OCI-LY3 (cell line): ENCODE data around the gene DOCK10.

Experiments
- H2AFZ ChIP-seq: fragments of 200-600, 300-600 bp; shearing (Covaris generic); 2 replicates; pipeline ENCODE4 v1.6.0; 2014; ENCODE audit warnings: antibody characterized with exemption, low read depth, low read length
- H3K27ac ChIP-seq: fragments of 200-600, 300-600 bp; sonication (generic); 2 replicates; pipeline ENCODE4 v1.5.1; 2014; ENCODE audit warnings: mild to moderate bottlenecking, low read length, moderate library complexity, mixed read lengths
- H3K27me3 ChIP-seq: fragments of 200-600, 300-600 bp; sonication (generic); 2 replicates; pipeline ENCODE4 v1.6.1; 2014; ENCODE audit warnings: low read depth, low read length, mixed read lengths
- H3K36me3 ChIP-seq: fragments of 200-600, 300-600 bp; sonication (generic); replicated peaks from 2 replicates; pipeline ENCODE3; 2014; ENCODE audit warnings: low read depth, low read length, mixed read lengths
- H3K4me1 ChIP-seq: fragments of 300-600, 200-600 bp; sonication (generic); 2 replicates; pipeline ENCODE4 v1.6.1; 2014; ENCODE audit warnings: low read length, mixed read lengths
- H3K4me2 ChIP-seq: fragments of 200-600, 300-600 bp; sonication (generic); 2 replicates; pipeline ENCODE4 v1.6.1; 2014; ENCODE audit warnings: low read length, mixed read lengths
- H3K4me3 ChIP-seq: fragments of 300-600, 200-600 bp; sonication (generic); 2 replicates; pipeline ENCODE4 v1.5.1; 2014; ENCODE audit warnings: antibody characterized with exemption, mild to moderate bottlenecking, low read length, moderate library complexity
- H3K79me2 ChIP-seq: fragments of 300-600, 200-600 bp; shearing (Covaris generic); 2 replicates; pipeline ENCODE4 v1.6.1; 2014; ENCODE audit warnings: mild to moderate bottlenecking, low read length, mixed read lengths
- H3K9ac ChIP-seq: fragments of 300-600, 200-600 bp; shearing (Covaris generic); 2 replicates; pipeline ENCODE4 v1.6.0; 2014; ENCODE audit warnings: mild to moderate bottlenecking, low read length, moderate library complexity
- H3K9me3 ChIP-seq: fragments of 200-600, 300-600 bp; shearing (Covaris generic); 2 replicates; pipeline ENCODE4 v1.6.1; 2014; ENCODE audit warnings: low read length, mixed read lengths; ENCODE audit not compliant: insufficient read depth
- H4K20me1 ChIP-seq: fragments of 200-600, 300-600 bp; sonication (generic); 2 replicates; pipeline ENCODE4 v1.6.1; 2016; ENCODE audit warnings: low read length, mixed read lengths; ENCODE audit not compliant: insufficient read depth
- EZH2phosphoT487 ChIP-seq: fragments of 200-600 bp; shearing (Covaris generic); IDR thresholded peaks from 2 replicates; pipeline ENCODE4 v1.6.1; 2018; ENCODE audit warnings: antibody characterized with exemption, mixed run types, low read depth
- TF ChIP-seq, protein P1 (sequence below): fragments of 200-600, 300-600 bp; sonication (generic); IDR thresholded peaks from 2 replicates; pipeline ENCODE4 v1.5.1; 2014; ENCODE audit warnings: antibody characterized with exemption, low read length, low read depth

Gene DOCK10

GRCh38 chr2:224847381-224847780 is 194.9 kb downstream of the DOCK10 start:
- no peak overlapping the region for H3K27ac ChIP-seq
- H3K36me3 ChIP-seq: peaks cover 42% of the 10 kb centered on the region
- no peak overlapping the region for H3K9ac ChIP-seq
- no peak for TF ChIP-seq EZH2phosphoT487
- TF ChIP-seq, protein P1, sequence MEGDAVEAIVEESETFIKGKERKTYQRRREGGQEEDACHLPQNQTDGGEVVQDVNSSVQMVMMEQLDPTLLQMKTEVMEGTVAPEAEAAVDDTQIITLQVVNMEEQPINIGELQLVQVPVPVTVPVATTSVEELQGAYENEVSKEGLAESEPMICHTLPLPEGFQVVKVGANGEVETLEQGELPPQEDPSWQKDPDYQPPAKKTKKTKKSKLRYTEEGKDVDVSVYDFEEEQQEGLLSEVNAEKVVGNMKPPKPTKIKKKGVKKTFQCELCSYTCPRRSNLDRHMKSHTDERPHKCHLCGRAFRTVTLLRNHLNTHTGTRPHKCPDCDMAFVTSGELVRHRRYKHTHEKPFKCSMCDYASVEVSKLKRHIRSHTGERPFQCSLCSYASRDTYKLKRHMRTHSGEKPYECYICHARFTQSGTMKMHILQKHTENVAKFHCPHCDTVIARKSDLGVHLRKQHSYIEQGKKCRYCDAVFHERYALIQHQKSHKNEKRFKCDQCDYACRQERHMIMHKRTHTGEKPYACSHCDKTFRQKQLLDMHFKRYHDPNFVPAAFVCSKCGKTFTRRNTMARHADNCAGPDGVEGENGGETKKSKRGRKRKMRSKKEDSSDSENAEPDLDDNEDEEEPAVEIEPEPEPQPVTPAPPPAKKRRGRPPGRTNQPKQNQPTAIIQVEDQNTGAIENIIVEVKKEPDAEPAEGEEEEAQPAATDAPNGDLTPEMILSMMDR: no peak
- no peak overlapping the region for H3K4me3 ChIP-seq
- H3K9me3 ChIP-seq: no peaks in the 10 kb centered on the region
- no peaks in the 10 kb centered on the region for H4K20me1 ChIP-seq
- no peak overlapping the region for H3K4me2 ChIP-seq
- H3K27me3 ChIP-seq: no peaks in the 10 kb centered on the region
- H2AFZ ChIP-seq: no peak overlapping the region
- H3K4me1 ChIP-seq: no peaks in the 10 kb centered on the region
- H3K79me2 ChIP-seq: no peaks in the 10 kb centered on the region

DNA sequence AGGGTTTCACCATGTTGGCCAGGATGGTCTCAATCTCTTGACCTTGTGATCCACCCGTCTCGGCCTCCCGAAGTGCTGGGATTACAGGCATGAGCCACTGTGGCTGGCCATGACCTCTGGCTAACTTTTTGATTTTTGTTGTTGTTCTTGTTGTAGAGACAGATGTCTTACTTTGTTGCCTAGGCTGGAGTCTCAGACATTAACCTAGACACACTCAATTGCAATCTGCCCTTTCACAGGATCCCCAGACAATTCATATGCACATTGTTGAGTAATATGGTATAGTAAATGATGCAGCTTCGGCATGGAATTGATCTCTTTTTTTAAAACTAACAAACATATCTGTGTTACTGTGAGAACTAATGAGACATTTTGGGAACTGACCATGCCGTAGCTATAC is 195.6 kb downstream of the DOCK10 start:
- Histone ChIP-seq H2AFZ (no peak overlapping the region), H3K36me3 (peaks cover 43% of the 10 kb centered on the region), H3K79me2 (no peaks in the 10 kb centered on the region), H3K4me2 (no peak overlapping the region), H3K9me3 (no peaks in the 10 kb centered on the region), H3K4me1 (no peaks in the 10 kb centered on the region), H3K27me3 (no peaks in the 10 kb centered on the region), H3K27ac (no peak overlapping the region), H3K9ac (no peak overlapping the region), H4K20me1 (no peaks in the 10 kb centered on the region), H3K4me3 (no peak overlapping the region)
- TF ChIP-seq EZH2phosphoT487: no peak
- TF ChIP-seq, protein P1: no peak

- Histone ChIP-seq H3K79me2 (no peaks in the 10 kb centered on the region), H3K4me1 (no peaks in the 10 kb centered on the region), H3K4me3 (no peak overlapping the region), H3K27ac (no peak overlapping the region), H3K9ac (no peak overlapping the region), H3K4me2 (no peak overlapping the region), H2AFZ (no peak overlapping the region), H4K20me1 (no peaks in the 10 kb centered on the region), H3K27me3 (no peaks in the 10 kb centered on the region), H3K36me3 (peaks cover 40% of the 10 kb centered on the region), H3K9me3 (no peaks in the 10 kb centered on the region)
- TF ChIP-seq, protein P1: no peak
- TF ChIP-seq EZH2phosphoT487: no peak
Measured at GRCh38 chr2:224846161-224846560, 196.1 kb downstream of the DOCK10 start.

DNA sequence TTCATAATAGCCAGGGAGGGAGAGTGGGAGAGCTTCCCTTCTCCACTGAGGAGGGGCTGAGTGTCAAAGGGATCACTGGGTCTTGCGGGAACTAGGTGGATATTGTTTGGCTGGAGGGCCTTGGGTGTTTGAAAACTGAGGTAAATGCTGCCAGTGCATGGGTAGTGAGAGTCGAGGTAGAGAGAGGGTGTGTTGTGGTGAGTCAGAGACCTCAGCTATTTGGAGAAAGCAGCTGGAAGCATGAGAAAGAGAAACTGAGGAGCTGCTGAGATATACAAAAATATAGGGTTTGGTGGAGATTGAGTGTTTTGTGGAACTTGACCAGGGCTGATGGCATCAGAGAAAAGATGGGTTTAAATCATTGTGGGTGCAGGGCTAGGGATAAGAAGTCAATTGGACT is 199.1 kb downstream of the DOCK10 start:
- no peak for TF ChIP-seq EZH2phosphoT487
- TF ChIP-seq, protein P1: no peak
- no peaks in the 10 kb centered on the region for H4K20me1 ChIP-seq
- H2AFZ ChIP-seq: no peak overlapping the region
- no peak overlapping the region for H3K27ac ChIP-seq
- no peaks in the 10 kb centered on the region for H3K79me2 ChIP-seq
- H3K4me3 ChIP-seq: no peak overlapping the region
- H3K4me2 ChIP-seq: no peak overlapping the region
- no peaks in the 10 kb centered on the region for H3K4me1 ChIP-seq
- H3K9ac ChIP-seq: no peak overlapping the region
- peaks cover 48% of the 10 kb centered on the region for H3K36me3 ChIP-seq
- H3K27me3 ChIP-seq: no peaks in the 10 kb centered on the region
- no peaks in the 10 kb centered on the region for H3K9me3 ChIP-seq
